MV-4-11 (cell line): Measurements from ENCODE around the gene ZSWIM1.
A peak's percentile ranks its signal among the peaks of the same experiment; 100 is the strongest.
"Not testable (repeated sequence)": the region's sequence is repeated elsewhere in the genome, so short reads cannot be mapped to it uniquely, and the experiment has no call there.

Experiments used
- DNase-seq: peaks from one replicate; lab custom pipeline; 2025; lab: John Stamatoyannopoulos, UW

ZSWIM1 gene

DNA sequence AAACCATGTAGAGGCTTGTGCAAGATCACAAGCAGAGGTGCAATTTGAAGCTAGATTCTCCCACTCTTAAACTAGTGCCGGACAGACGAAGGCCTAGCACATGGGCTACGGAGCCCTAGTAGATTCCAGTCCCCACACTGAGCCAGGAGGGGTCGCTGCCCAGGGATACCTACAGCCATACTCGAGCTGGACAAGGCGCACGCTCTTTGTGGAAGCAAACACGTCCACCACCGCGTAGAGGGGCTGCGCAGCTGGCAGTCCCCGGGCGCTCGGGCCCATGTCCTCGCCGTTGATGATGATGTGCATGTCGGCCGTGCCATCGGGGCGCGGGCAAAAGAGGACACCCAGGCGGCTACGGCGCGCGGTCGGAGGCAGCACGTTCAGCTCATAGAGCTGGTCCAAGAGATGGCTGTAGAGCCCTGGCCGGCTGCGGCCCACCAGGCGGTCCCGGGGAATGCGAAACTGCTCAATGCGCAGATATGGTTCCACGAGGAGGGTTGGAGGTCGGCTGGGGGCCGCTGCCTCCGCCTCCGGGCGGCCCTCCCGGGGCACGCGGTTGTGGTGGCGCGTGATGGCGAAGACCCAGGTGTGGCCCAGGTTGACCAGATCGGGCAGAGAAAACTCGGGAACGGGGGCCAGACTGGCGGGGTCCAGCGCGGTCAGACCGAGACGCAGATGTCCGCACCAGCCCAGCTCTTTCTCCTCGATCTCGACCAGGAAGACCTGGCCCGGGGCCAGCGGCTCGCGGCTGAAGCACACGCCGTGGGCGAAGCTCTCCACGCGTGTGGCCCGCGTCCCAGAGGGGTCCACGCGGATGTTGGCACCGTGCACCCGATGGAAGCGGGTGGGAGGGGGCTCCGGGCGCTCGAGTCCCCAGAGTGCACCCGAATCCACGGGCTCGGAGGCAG, 9.3 kb downstream of the ZSWIM1 start:
- peak; percentile 59 for DNase-seq

DNA sequence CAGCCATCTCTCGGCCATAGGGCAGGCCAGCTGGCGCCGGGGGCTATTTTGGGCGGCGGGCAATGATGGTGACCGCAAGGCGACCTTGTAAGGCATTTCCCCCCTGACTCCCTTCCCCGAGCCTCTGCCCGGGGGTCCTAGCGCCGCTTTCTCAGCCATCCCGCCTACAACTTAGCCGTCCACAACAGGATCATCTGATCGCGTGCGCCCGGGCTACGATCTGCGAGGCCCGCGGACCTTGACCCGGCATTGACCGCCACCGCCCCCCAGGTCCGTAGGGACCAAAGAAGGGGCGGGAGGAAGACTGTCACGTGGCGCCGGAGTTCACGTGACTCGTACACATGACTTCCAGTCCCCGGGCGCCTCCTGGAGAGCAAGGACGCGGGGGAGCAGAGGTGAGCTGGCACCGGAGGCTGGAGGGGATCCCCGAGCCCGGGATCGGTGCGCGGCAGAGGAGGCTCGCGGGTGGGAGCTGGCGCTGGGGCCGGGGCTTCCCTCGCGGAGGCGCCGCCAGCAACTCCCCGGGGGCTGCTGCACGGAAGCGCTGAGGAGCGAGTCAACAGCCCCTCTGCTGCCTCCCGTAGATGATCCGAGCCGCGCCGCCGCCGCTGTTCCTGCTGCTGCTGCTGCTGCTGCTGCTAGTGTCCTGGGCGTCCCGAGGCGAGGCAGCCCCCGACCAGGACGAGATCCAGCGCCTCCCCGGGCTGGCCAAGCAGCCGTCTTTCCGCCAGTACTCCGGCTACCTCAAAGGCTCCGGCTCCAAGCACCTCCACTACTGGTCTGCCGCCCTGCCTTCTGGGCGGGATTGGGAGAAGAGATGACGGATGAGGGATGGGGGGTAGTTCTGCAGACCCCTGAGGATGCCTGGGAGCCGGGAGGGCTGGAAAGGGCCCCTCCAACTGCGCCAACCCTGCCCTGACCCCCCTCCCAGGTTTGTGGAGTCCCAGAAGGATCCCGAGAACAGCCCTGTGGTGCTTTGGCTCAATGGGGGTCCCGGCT, 10.3 kb downstream of the ZSWIM1 start, which contains the start of the genes CTSA and NEURL2:
Gene CTSA (plus strand): TSS at position 351 of the 999 bp plus-strand sequence. CDS start 234 bp downstream, at position 585.
Gene NEURL2 (minus strand): TSS at position 224 of the 999 bp plus-strand sequence. CDS start 217 bp downstream, at position 7.
- peak; percentile 84 for DNase-seq

GRCh38 chr20:45892049-45892825, 11.2 kb downstream of the ZSWIM1 start:
- DNase-seq: peak; percentile 25

DNA sequence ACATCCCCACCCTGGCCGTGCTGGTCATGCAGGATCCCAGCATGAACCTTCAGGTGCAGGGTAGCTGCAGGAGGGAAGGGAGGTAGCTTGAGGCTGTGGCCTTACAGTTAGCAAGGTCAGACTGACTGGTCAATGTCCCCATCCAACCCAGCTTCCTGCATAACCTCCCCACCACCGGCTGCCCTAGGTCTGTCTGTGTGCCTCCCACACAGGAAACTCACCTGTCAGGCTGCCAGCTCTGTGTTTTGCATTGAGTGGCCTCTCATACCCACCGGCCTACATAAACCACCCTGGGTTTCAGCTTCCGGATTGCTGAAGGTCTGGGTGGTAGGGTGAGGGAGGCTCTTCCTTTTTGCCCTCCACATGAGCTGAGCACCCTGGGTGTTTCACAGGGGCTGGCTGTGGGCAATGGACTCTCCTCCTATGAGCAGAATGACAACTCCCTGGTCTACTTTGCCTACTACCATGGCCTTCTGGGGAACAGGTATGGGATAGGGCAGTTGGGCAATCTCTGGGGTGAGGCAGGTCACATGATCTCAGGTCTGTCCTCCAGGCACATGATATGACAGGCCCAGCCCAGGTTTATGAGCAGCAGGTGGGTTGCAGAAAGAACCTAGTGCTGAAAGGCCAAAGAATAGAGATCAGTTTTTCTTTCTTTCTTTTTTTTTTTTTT, 11.9 kb downstream of the ZSWIM1 start:
- DNase-seq: no peak

DNA sequence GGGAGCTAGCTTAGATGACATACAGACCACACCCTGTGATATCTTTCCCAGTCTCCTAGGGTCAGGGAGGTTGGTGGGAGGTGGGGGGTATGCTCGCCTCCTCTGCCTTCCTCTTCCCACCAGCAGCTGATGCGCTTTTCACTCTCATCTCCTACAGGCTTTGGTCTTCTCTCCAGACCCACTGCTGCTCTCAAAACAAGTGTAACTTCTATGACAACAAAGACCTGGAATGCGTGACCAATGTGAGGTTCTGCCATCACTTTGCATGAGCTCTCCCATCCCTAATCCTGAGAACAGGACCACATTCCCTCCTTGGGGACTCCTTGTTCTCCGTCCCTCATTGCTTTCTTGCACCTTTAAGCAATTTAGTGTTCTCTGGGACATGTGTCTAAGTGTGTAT, 12.8 kb downstream of the ZSWIM1 start:
- DNase-seq: no peak

GRCh38 chr20:45894797-45895196, 13.8 kb downstream of the ZSWIM1 start:
- no peak for DNase-seq

DNA sequence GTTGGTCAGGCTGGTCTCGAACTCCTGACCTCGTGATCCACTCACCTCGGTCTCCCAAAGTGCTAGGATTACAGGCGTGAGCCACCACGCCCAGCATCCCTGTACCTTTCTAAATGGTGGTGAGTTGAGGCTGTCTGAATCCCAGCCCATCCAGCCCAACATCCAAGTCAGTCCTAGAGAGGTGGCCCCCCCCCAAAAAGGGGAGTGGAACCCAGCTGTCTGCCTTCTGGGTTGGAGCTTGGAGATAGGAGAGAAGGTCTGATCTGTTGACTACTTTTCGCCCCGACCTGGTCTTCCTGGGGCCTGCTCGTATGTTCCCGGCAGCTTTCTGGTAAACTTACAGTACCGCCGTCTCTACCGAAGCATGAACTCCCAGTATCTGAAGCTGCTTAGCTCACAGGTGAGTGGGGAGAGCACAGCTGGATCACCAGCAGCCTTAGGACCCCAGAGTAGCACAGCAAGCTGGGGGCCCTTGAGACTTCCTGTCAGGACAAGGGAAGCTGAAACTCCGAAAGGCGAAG, 15.7 kb downstream of the ZSWIM1 start:
- DNase-seq: no peak

DNA sequence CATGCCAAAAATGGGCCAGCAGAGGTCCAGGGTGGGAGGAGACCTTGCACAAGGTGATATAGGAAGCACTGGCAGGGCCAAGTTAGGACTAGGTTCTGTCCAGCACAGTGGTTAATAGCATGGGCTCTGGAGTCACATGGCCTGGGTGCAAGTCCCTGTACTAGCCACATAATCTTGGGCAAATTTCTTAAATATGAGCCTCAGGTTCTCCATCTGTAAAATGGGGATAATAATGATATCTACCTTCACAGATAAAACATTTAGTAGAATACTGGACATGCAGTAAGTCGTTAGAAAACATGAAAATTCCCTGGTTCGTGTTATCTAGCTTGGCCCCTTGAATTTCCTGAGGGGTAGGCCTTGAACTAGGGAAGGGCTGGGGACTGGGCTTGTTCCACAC, 16.3 kb downstream of the ZSWIM1 start:
- DNase-seq: no peak

- DNase-seq: no peak
Observed at GRCh38 chr20:45897692-45898091, 16.7 kb downstream of the ZSWIM1 start.

DNA sequence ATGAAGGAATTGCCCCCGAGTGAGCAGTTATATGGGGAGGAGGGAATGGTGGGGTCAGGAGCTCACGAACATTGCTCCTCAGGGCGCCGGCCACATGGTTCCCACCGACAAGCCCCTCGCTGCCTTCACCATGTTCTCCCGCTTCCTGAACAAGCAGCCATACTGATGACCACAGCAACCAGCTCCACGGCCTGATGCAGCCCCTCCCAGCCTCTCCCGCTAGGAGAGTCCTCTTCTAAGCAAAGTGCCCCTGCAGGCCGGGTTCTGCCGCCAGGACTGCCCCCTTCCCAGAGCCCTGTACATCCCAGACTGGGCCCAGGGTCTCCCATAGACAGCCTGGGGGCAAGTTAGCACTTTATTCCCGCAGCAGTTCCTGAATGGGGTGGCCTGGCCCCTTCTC, 17.3 kb downstream of the ZSWIM1 start:
- no peak for DNase-seq

GRCh38 chr20:45899046-45899835, 18.2 kb downstream of the ZSWIM1 start:
- DNase-seq: no peak

DNA sequence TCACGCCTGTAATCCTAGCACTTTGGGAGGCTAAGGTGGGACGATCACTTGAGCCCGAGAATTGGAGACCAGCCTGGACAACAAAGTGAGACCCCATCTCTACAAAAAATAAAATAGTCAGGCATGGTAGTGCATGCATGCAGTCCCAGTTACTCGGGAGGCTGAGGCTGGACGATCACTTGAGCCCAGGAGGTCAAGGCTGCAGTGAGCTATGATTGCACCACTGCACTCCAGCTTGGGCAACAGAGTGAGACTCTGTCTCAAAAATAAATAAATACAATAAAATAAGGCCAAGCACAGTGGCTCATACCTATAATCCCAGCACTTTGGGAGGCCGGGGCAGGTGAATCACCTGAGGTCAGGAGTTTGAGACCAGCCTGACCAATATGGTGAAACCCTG, 20.3 kb downstream of the ZSWIM1 start:
- DNase-seq: not testable (repeated sequence)

GRCh38 chr20:45902199-45902701, 21.2 kb downstream of the ZSWIM1 start:
- no peak for DNase-seq

DNA sequence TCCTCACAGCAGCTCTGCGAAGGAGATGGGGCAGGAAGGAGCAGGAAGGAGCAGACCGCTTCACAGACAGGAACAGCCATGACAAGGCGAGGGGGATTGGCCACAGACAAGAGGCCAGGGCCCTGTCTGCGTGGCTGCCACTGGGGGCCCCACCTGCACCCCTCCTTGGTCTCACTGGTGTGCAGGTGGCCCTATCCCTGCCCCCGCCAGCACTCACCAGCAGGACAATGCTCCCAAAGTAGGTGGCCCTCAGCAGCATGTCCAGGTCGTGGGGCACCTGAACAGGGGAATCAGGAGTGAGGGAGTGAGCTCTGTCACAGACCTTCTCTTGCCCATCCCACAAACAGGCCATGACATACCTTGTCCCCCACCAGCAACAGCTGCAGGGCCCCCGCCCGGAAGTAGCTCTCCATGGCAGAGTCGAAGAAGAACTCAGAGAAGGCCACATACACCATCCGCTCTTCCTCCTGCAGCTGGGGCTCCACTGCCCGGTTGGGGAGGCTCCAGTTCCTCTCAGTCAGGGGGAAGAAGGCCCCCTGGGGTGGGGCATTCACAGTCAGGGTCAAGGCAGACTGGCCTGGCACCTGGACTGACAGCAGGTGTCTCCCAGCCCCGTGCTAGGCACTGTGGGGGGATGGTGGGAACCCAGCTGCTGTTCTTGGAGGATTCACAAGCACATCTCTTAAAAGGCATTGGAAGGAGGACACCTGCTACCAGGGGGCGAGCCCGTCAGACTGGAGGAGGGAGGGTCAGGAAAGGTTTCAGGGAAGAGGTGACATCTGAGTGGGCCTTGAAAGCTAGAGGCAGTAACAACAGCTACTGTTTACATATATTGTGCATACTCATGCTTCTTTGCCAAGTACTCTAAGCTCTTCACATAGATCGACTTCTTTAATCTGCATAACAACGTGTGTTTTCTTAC, 23.8 kb downstream of the ZSWIM1 start:
- DNase-seq: no peak

DNA sequence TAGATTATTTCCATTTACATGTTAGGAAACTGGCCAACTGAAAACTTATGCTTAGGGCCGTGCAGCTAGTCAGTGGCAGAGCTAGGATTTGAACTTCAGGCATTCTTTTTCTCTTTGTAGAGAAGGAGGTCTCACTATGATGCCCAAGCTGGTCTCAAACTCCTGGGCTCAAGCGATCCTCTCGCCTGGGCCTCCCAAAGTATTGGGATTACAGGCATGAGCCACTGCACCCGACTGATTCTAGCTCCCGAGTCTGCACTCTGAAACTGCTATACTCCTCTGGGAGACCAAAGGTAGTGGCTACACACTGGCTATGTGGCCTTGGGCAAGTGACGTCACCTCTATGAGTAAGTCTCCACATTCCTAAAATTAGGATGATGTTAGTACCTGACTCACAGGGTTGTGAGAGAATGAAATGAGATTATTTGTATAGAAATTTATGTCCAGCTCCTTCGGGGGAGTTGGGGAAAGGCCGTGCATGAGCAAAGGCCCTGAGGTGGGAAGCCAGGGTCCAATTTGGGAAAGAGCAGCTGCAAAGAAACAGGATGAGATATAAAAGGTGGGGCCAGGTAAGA, 24.6 kb downstream of the ZSWIM1 start:
- DNase-seq: no peak

- no peak for DNase-seq
Observed at GRCh38 chr20:45907219-45907948, 26.4 kb downstream of the ZSWIM1 start.

DNA sequence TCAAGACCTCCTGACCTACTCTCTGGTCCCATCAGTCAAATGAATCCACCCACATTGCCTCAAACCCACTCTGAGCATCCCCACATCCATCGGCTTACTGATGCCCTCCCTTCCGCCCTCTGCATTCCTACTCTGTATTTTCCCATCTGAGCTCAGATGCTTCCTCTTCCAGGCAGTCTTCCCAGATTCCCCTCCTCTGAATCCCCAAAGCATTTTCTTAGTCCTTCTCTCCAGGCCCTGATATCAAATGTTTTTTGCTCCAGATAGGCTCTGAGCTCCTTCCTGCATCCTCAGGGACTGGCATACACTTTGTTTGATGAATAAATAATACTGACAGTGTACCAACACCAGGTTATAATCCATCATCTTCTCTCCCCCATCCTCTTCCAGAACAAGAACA, 27.1 kb downstream of the ZSWIM1 start:
- DNase-seq: no peak
